ENCODE data around the gene MGLL. TPM values are rescaled to one million over a fixed set of nuclear protein-coding genes. Genes with fewer than 3 reads are reported as not detected.

Gene MGLL
- total and polyA plus RNA-seq, 4 donors, result 9.4 to 277 (median 74.2) TPM

DNA sequence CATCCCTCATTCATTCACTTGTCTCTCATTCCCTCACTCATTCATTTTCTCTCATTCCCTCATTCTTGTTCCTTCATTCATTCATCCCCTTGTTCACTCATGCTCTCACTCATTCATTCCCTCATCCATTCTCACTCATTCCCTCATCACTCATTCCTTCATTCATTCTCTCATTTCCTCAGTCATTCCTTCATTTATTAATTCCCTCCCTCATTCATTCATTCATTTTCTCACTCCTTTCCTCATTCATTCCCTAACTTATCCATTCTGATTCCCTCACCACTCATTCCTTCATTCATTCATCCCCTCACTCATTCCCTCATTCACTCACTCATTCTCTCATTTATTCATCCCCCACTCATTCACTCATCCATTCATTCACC is 135.8 kb downstream of the MGLL start:
- Histone ChIP-seq H3K27me3 (ENCODE audit: control insufficient read depth in 4 of 4, insufficient read depth in 4 of 4, low read length in 3 of 4) (no peaks in the 10 kb centered on the region), H3K4me1 (ENCODE audit: control insufficient read depth in 4 of 4, insufficient read depth in 4 of 4, low read length in 3 of 4) (no peaks in the 10 kb centered on the region), H3K9ac (ENCODE audit: low read depth in 1 of 2, low read length in 2 of 2) (no peak overlapping the region), H3K27ac (ENCODE audit: low read depth in 1 of 2, low read length in 2 of 2) (no peak overlapping the region), H3K36me3 (ENCODE audit: control insufficient read depth in 4 of 4, insufficient read depth in 3 of 4, low read depth in 1 of 4, low read length in 3 of 4) (peaks cover 0 to 3% (median 0%) of the 10 kb centered on the region in 4 donors), H3K9me3 (ENCODE audit: control insufficient read depth in 4 of 4, low read length in 3 of 4) (no peaks in the 10 kb centered on the region), H3K4me3 (ENCODE audit: low read depth in 1 of 3, low read length in 3 of 3) (no peak overlapping the region)
- TF ChIP-seq ZBTB33 (IDR thresholded peaks at IDR 0.05), result no peak
- TF ChIP-seq NR2F2 (IDR thresholded peaks at IDR 0.05), result no peak
- TF ChIP-seq, protein P1, sequence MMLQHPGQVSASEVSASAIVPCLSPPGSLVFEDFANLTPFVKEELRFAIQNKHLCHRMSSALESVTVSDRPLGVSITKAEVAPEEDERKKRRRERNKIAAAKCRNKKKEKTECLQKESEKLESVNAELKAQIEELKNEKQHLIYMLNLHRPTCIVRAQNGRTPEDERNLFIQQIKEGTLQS (IDR thresholded peaks at IDR 0.05), result no peak
- no peak for TF ChIP-seq EGR1 (IDR thresholded peaks at IDR 0.05; ENCODE audit: low read depth in 2 of 2)
- TF ChIP-seq, protein P2, sequence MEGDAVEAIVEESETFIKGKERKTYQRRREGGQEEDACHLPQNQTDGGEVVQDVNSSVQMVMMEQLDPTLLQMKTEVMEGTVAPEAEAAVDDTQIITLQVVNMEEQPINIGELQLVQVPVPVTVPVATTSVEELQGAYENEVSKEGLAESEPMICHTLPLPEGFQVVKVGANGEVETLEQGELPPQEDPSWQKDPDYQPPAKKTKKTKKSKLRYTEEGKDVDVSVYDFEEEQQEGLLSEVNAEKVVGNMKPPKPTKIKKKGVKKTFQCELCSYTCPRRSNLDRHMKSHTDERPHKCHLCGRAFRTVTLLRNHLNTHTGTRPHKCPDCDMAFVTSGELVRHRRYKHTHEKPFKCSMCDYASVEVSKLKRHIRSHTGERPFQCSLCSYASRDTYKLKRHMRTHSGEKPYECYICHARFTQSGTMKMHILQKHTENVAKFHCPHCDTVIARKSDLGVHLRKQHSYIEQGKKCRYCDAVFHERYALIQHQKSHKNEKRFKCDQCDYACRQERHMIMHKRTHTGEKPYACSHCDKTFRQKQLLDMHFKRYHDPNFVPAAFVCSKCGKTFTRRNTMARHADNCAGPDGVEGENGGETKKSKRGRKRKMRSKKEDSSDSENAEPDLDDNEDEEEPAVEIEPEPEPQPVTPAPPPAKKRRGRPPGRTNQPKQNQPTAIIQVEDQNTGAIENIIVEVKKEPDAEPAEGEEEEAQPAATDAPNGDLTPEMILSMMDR (IDR thresholded peaks at IDR 0.05; ENCODE audit: low read depth, low read length, missing input control), result no peak
- TF ChIP-seq, protein P3, sequence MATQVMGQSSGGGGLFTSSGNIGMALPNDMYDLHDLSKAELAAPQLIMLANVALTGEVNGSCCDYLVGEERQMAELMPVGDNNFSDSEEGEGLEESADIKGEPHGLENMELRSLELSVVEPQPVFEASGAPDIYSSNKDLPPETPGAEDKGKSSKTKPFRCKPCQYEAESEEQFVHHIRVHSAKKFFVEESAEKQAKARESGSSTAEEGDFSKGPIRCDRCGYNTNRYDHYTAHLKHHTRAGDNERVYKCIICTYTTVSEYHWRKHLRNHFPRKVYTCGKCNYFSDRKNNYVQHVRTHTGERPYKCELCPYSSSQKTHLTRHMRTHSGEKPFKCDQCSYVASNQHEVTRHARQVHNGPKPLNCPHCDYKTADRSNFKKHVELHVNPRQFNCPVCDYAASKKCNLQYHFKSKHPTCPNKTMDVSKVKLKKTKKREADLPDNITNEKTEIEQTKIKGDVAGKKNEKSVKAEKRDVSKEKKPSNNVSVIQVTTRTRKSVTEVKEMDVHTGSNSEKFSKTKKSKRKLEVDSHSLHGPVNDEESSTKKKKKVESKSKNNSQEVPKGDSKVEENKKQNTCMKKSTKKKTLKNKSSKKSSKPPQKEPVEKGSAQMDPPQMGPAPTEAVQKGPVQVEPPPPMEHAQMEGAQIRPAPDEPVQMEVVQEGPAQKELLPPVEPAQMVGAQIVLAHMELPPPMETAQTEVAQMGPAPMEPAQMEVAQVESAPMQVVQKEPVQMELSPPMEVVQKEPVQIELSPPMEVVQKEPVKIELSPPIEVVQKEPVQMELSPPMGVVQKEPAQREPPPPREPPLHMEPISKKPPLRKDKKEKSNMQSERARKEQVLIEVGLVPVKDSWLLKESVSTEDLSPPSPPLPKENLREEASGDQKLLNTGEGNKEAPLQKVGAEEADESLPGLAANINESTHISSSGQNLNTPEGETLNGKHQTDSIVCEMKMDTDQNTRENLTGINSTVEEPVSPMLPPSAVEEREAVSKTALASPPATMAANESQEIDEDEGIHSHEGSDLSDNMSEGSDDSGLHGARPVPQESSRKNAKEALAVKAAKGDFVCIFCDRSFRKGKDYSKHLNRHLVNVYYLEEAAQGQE (IDR thresholded peaks at IDR 0.05), result no peak
- TF ChIP-seq HNF4G (IDR thresholded peaks at IDR 0.05), result no peak
- TF ChIP-seq HNF4A (conservative IDR thresholded peaks at IDR 0.05), result no peak
- TF ChIP-seq FOXA2 (IDR thresholded peaks at IDR 0.05), result no peak
- no peak for TF ChIP-seq FOXA1 (IDR thresholded peaks at IDR 0.05)
- DNase-seq (ENCODE audit: low spot score), result no peak

DNA sequence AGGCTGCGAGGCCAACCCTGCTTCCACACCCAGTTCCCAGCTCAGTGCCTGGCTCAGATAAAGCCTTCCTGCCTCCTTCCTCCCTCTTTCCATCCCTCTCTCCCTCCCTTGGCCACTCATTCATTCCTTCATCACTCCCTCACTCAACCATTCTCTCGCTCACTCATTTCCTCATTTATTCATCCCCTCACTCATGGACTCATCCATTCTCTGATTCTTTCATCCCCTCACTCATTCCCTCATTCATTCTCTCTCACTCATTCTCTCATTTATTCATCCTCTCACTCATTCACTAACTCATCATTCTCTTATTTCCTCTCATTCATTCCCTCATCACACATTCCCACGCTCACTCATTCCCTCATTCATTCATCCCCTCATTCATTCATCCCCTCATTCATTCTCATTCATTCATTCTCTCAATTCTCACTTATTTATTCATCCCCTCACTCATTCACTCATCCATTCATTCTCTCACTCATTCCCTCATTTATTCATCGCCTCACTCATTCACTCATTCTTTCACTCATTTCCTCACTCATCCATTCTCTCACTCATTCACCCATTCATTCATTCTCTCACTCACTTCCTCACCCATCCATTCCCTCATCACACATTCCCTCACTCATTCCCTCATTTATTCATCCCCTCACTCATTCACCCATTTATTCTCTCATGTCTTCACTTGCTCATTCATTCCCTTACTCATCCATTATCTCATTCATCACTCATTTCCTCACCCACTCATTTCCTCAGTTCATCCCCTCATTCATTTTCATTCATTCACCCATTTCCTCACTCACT is 136.4 kb downstream of the MGLL start:
- TF ChIP-seq GABPA (IDR thresholded peaks at IDR 0.05 in 1 of 2, conservative IDR thresholded peaks at IDR 0.05 in 1 of 2) (no peak), FOXA1 (IDR thresholded peaks at IDR 0.05) (no peak), SP1 (IDR thresholded peaks at IDR 0.05) (no peak), JUND (IDR thresholded peaks at IDR 0.05) (no peak), ZBTB33 (IDR thresholded peaks at IDR 0.05) (no peak), YY1 (IDR thresholded peaks at IDR 0.05) (no peak), NR2F2 (IDR thresholded peaks at IDR 0.05) (no peak), HNF4G (IDR thresholded peaks at IDR 0.05) (no peak), FOXA2 (IDR thresholded peaks at IDR 0.05) (no peak), TAF1 (conservative IDR thresholded peaks at IDR 0.05) (no peak)
- TF ChIP-seq, protein P2 (IDR thresholded peaks at IDR 0.05; ENCODE audit: low read depth, low read length, missing input control), result no peak
- TF ChIP-seq, protein P1 (IDR thresholded peaks at IDR 0.05), result no peak
- Histone ChIP-seq H3K27me3 (ENCODE audit: control insufficient read depth in 4 of 4, insufficient read depth in 4 of 4, low read length in 3 of 4) (no peaks in the 10 kb centered on the region), H3K9ac (ENCODE audit: low read depth in 1 of 2, low read length in 2 of 2) (no peak overlapping the region), H3K9me3 (ENCODE audit: control insufficient read depth in 4 of 4, low read length in 3 of 4) (no peaks in the 10 kb centered on the region), H3K36me3 (ENCODE audit: control insufficient read depth in 4 of 4, insufficient read depth in 3 of 4, low read depth in 1 of 4, low read length in 3 of 4) (peaks cover 0 to 3% (median 0%) of the 10 kb centered on the region in 4 donors), H3K27ac (ENCODE audit: low read depth in 1 of 2, low read length in 2 of 2) (no peak overlapping the region), H3K4me3 (ENCODE audit: low read depth in 1 of 3, low read length in 3 of 3) (no peak overlapping the region), H3K4me1 (ENCODE audit: control insufficient read depth in 4 of 4, insufficient read depth in 4 of 4, low read length in 3 of 4) (no peaks in the 10 kb centered on the region)
- 78% methylated on average over 4 of the region's 4 CpGs for WGBS
- no peak for DNase-seq (ENCODE audit: low spot score)
